A549 (cell line): ENCODE measurements around the gene ARFRP1.

Experiments used
- BHLHE40 ChIP-seq: IDR thresholded peaks from 2 replicates; pipeline ENCODE4 v1.6.1; 2012; ENCODE audit warnings: low read depth, low read length, inconsistent platforms
- EP300 ChIP-seq, 2 experiments: fragments of >200 bp; sonication (Bioruptor Twin); formaldehyde crosslinking; IDR thresholded peaks; 2 replicates in 1 of 2; 3 replicates in 1 of 2; pipeline ENCODE4 v1.6.1; 2016 to 2017
- PHF8 ChIP-seq: fragments of 200-600 bp; sonication (generic); IDR thresholded peaks from 2 replicates; pipeline ENCODE4 v1.6.1; 2016; ENCODE audit warnings: low read depth, mild to moderate bottlenecking, antibody characterized with exemption, moderate library complexity, borderline replicate concordance
- POLR2A ChIP-seq: IDR thresholded peaks from 2 replicates; pipeline ENCODE4 v1.6.1; 2012; ENCODE audit warnings: mild to moderate bottlenecking, low read length
- RARB ChIP-seq: fragments of 250-450 bp; sonication (Bioruptor Pico); IDR thresholded peaks from 2 replicates; pipeline ENCODE4 v1.8.0; 2021; ENCODE audit warnings: mild to moderate bottlenecking, moderate library complexity
- SMC3 ChIP-seq: fragments of >200 bp; sonication (Bioruptor Twin); formaldehyde crosslinking; IDR thresholded peaks from 3 replicates; pipeline ENCODE4 v1.6.1; 2018; ENCODE audit warnings: inconsistent platforms

DNA sequence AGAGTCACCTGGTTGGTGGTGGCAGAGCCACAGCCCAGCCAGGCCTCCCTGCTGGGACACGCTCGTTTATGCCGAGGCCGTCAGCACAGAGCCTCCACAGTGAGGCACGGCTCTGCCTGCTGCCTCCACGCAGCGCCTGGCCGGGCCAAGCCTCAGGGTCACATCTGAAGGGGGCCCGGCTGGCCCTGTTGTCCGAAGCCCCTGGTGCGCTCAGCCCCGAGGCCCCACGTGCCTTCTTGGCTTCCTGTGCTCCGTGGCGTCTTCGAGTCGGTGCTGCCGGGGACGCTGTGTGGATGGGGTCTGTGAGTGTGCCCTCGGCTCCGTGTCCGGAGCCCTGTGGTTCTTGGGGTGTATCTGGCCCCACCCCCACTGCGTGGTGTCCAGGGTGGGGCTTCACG is 21.7 kb downstream of the ARFRP1 start:
- no peak for TF ChIP-seq SMC3
- TF ChIP-seq RARB (CRISPR knock-in tag): no peak
- TF ChIP-seq EP300 (IDR thresholded peaks at IDR 0.05): no peak
- no peak for TF ChIP-seq BHLHE40
- TF ChIP-seq PHF8: no peak
- TF ChIP-seq POLR2A: no peak
